ENCODE data around the gene GLDC.

Gene GLDC

DNA sequence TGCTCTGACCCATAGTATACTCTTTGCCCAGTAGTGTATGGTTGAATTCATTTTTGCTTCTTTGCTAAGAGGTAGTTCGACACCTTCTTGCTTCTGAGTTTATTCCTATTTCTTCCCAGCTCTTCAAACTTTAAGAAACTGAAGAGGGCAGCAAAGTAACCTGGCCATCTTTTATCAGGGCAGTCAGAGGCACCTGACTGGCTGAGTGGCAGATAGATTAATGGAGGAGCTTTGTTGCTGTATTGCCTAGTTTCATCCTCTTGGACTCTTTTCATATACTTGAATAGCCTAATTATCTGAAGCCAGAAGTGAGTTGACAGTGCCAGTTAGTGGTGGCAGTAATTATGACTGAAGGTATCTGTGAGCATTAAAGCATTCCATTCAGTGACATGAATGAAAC, 150.1 kb downstream of the GLDC start:
- DNase-seq: no peak

DNA sequence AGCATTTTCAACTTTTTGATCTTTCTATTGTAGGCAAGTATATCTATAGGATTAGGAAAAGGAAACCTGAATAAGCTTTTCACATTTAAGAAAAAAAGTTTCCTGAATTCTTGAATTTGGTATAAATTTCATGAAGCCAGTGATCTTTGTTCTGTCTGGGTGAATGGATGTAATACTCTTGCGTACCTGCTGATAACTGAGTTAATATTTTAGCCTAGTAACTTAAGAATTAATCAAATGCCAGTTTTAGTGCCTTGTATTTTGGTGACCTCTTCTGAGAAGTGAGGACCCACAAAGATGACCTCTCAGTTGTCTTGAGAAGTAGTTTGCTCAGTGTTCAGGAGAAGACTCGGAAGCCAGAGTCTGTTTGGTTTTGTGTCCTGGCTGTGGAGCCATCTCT, 154.7 kb downstream of the GLDC start:
- no peak for DNase-seq

DNA sequence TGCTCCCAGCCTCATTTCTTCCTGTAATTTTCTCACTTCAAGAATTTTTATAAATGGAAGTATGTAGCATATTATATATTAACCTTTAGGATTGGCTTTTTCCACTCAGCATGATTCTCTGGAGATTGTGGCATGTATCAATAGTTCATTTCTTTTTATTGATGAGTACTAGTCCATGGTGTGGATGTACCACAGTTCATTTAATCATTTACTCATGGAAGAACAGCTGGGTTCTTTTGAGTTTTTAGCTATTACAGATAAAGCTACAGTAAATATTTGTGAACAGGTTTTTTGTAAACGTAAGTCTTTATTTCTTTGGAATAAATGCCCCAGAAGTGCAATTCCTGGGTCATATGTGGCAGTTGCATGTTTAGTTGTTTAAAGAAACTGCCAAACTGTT, 156.4 kb downstream of the GLDC start:
- no peak for DNase-seq

GRCh38 chr9:6488395-6488794, 157.1 kb downstream of the GLDC start:
- DNase-seq: no peak

- DNase-seq: no peak
These were observed 161.3 kb downstream of the GLDC start for GRCh38 chr9:6484210-6484609.

All from retina (tissue), 1 donor.